ENCODE results near the gene SCRN2. TPM values are rescaled to one million over a fixed set of nuclear protein-coding genes. Genes with fewer than 3 reads are reported as not detected.

The SCRN2 gene
- total and polyA plus RNA-seq, 2 of the 8 experiments (the other 6 are each of a cell fraction or from before 2014, with no cell fraction given), result 24.4 to 42.3 TPM

- H2BK12ac ChIP-seq (ENCODE audit: low read depth, low read length), result no peak overlapping the region
- H3K4me3 ChIP-seq (ENCODE audit: extremely low read depth in 1 of 4, insufficient read depth in 2 of 4, low read depth in 3 of 4, low read length in 4 of 4), result no peak overlapping the region
- no peak for FAIRE-seq
- no peak overlapping the region; a peak in 1 of 4 replicates for H3K4me2 ChIP-seq (ENCODE audit: insufficient read depth in 1 of 2, low read depth in 2 of 2, low read length in 2 of 2)
- no peak overlapping the region for H2BK15ac ChIP-seq (ENCODE audit: low read length)
- no peak overlapping the region for H2AK5ac ChIP-seq (ENCODE audit: low read depth, low read length)
- no peak for DNase-seq (ENCODE audit: low read depth in 1 of 2, low spot score in 2 of 2)
- no peak overlapping the region for H4K91ac ChIP-seq (replicated peaks; ENCODE audit: insufficient read length, low read length)
- H3K79me2 ChIP-seq (ENCODE audit: control insufficient read depth in 1 of 2, insufficient read depth in 2 of 2, low read length in 2 of 2), result no peaks in the 10 kb centered on the region
- no peak overlapping the region for H3K56ac ChIP-seq (replicated peaks; ENCODE audit: insufficient read length, low read depth, low read length)
- H3K27ac ChIP-seq (ENCODE audit: low read depth, low read length), result no peak overlapping the region
- H3K4me1 ChIP-seq (replicated peaks in 1 of 4; ENCODE audit: control insufficient read depth in 3 of 4, insufficient read depth in 4 of 4, low read length in 3 of 4), result peaks cover 7 to 29% (median 16%) of the 10 kb centered on the region in 4 experiments
- H4K20me1 ChIP-seq (replicated peaks in 1 of 2; ENCODE audit: control insufficient read depth in 1 of 2, insufficient read depth in 2 of 2, low read length in 2 of 2), result no peaks in the 10 kb centered on the region
- H3K9ac ChIP-seq (replicated peaks in 1 of 4; ENCODE audit: extremely low read depth in 1 of 4, low read depth in 3 of 4, low read length in 3 of 4), result no peak overlapping the region
- H3K23ac ChIP-seq (ENCODE audit: insufficient read length), result no peak overlapping the region
- no peak overlapping the region for H2BK20ac ChIP-seq (ENCODE audit: low read length)
- POLR2A ChIA-PET (ENCODE audit: partially characterized antibody), result interaction anchor here (1.2 to 1.4 kb wide), 3 partner anchors 17 to 31 kb away, joined by 3 to 7 read pairs (median 5); partner anchors contain the start of gene SP6
- H3K14ac ChIP-seq (ENCODE audit: insufficient read length), result no peak overlapping the region
- H3K18ac ChIP-seq (ENCODE audit: extremely low read depth, low read length), result peak overlapping the region; percentile 71; the same call in 1 of the 2 replicates
- H3K79me1 ChIP-seq (ENCODE audit: low read depth, low read length), result no peaks in the 10 kb centered on the region
- H3K27me3 ChIP-seq (replicated peaks in 1 of 4; ENCODE audit: control insufficient read depth in 3 of 4, extremely low read depth in 1 of 4, insufficient read depth in 3 of 4, low read length in 3 of 4), result peaks cover 0 to 4% (median 2%) of the 10 kb centered on the region in 4 experiments; a peak in 2 of 7 replicates
- H3K23me2 ChIP-seq (ENCODE audit: low read depth, low read length), result no peaks in the 10 kb centered on the region
- no peak overlapping the region for H2BK5ac ChIP-seq (ENCODE audit: low read depth, low read length)
- H4K5ac ChIP-seq (ENCODE audit: insufficient read length, low read depth, low read length), result no peak overlapping the region
- H2AFZ ChIP-seq (ENCODE audit: low read length), result no peak overlapping the region
- peak overlapping the region; percentile 47; the same call in 1 of the 2 replicates for H4K8ac ChIP-seq (ENCODE audit: extremely low read depth, insufficient read depth, low read length)
- H3K36me3 ChIP-seq (ENCODE audit: control insufficient read depth in 2 of 4, insufficient read depth in 4 of 4, low read length in 3 of 4), result no peaks in the 10 kb centered on the region
- TF ChIP-seq ASH2L (IDR thresholded peaks at IDR 0.05; ENCODE audit: low read length), result peak; percentile 5
- TF ChIP-seq, protein P1, sequence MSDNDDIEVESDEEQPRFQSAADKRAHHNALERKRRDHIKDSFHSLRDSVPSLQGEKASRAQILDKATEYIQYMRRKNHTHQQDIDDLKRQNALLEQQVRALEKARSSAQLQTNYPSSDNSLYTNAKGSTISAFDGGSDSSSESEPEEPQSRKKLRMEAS (IDR thresholded peaks at IDR 0.05), result no peak
- no peak overlapping the region for H2BK120ac ChIP-seq (replicated peaks; ENCODE audit: low read depth, low read length)
- H3K4ac ChIP-seq (replicated peaks; ENCODE audit: insufficient read length, low read depth, low read length), result no peak overlapping the region
- 72% methylated on average over 10 of the region's 10 CpGs; no CpG with 5 or more reads in 1 of the 2 experiments for WGBS, 2 experiments (ENCODE audit: extremely low coverage in 1 of 2, insufficient coverage in 1 of 2, insufficient read length in 1 of 2, insufficient replicate concordance in 2 of 2, low coverage in 1 of 2, low lambda C conversion rate in 2 of 2, missing lambda C conversion rate in 1 of 2)
- H3K9me3 ChIP-seq (ENCODE audit: insufficient read depth in 2 of 2, low read depth in 1 of 2, low read length in 1 of 2), result no peaks in the 10 kb centered on the region
- CTCF ChIA-PET (ENCODE audit: partially characterized antibody), result interaction anchor here (0.6 to 18.8 kb wide), 3 partner anchors 29 to 201 kb away, joined by 3 to 1206 read pairs (median 4); partner anchors contain the start of genes SCRN2 and SP6
Observed at GRCh38 chr17:47878203-47879027, 37.3 kb upstream of the SCRN2 start.

Measured in H1 (cell line).